ENCODE results near the gene MOCS2.
A peak's percentile ranks its signal among the peaks of the same experiment; 100 is the strongest.
"Not testable (repeated sequence)": the region's sequence is repeated elsewhere in the genome, so short reads cannot be mapped to it uniquely, and the experiment has no call there.

MOCS2 gene

DNA sequence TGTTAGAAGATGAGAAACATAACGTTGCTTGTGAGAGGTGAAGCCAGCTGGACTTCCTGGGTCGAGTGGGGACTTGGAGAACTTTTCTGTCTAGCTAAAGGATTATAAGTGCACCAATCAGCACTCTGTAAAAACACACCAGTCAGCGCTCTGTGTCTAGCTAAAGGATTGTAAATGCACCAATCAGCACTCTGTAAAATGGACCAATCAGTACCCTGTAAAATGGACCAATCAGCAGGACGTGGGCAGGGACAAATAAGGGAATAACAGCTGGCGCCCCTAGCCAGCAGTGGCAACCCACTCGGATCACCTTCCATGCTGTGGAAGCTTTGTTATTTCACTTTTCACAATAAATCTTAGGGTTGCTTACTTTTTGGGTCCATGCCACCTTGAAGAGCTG is 2.8 kb upstream of the MOCS2 start:
- not testable (repeated sequence) for H3K9me3 Mint-ChIP-seq; H3K4me3 Mint-ChIP-seq; H3K27ac Mint-ChIP-seq; DNase-seq (ENCODE audit: low spot score); H3K27me3 Mint-ChIP-seq (ENCODE audit: low read depth); H3K36me3 Mint-ChIP-seq (ENCODE audit: low read depth)
- peaks cover 18% of the 10 kb centered on the region for H3K4me1 Mint-ChIP-seq (ENCODE audit: low read depth)

DNA sequence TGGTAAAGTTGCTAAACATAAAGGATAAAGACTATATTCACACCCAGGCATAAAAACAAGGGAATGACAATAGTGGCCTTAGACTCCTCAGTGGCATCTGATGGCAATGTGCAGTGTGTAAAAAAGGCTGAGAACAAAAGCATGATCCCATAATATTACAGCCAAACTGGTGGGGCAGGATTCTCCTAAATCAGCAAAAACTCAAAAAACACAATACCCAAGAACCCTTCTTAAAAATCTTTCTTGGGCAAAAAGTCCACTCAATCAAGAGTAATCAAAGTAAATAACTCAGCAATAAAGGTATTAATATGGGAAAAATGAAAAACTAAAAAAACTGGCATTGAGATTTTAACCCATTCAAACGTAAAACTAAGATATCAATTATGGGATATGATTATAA is 1.6 kb upstream of the MOCS2 start:
- Mint-ChIP-seq H3K27ac (no peak overlapping the region), H3K4me3 (peak overlapping the region; percentile 90), H3K36me3 (ENCODE audit: low read depth) (peaks cover 12% of the 10 kb centered on the region), H3K4me1 (ENCODE audit: low read depth) (peaks cover 20% of the 10 kb centered on the region), H3K27me3 (ENCODE audit: low read depth) (no peaks in the 10 kb centered on the region), H3K9me3 (no peaks in the 10 kb centered on the region)
- no peak for DNase-seq (ENCODE audit: low spot score)

DNA sequence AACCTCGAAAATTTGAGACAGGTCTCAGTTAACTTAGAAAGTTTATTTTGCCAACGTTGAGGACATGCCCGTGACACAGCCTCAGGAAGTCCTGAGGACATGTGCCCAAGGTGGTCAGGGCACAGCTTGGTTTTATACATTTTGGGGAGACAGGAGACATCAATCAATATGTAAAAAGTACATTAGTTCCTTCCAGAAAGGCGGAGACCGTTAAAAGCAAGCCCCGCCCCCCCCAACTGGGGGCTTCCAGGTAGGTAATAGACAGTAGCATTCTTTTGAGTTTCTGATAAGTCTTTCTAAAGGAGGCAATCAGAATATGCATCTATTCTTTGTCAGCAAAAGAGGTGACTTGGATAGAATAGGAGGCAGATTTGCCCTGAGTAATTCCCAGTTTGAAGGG is 599 bp upstream of the MOCS2 start:
- Mint-ChIP-seq H3K4me3 (peak overlapping the region; percentile 90), H3K27me3 (ENCODE audit: low read depth) (no peaks in the 10 kb centered on the region), H3K36me3 (ENCODE audit: low read depth) (peaks cover 21% of the 10 kb centered on the region), H3K9me3 (no peaks in the 10 kb centered on the region), H3K4me1 (ENCODE audit: low read depth) (peaks cover 29% of the 10 kb centered on the region), H3K27ac (peak overlapping the region; percentile 76)
- DNase-seq (ENCODE audit: low spot score): no peak

DNA sequence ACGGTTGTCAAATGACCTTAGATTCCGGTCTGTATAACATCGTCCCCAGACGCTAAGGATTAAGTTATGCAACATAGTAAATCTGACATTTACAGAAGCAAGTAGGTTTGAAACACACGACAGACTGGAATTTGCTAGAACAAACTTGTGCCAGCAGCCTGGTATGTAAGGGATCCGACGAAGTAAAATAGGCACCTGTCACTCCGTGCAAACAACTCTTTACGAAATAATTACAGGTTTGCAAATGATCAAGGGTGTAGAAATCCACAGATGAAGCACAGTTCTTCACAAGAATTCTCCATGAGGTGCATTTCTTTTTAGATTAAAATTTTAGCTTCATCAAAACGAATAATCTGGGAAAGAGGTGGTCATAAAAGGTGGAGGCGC is 508 bp downstream of the MOCS2 start:
- Mint-ChIP-seq H3K36me3 (ENCODE audit: low read depth) (peaks cover 22% of the 10 kb centered on the region), H3K4me1 (ENCODE audit: low read depth) (peaks cover 30% of the 10 kb centered on the region), H3K27ac (peak overlapping the region; percentile 74), H3K27me3 (ENCODE audit: low read depth) (no peaks in the 10 kb centered on the region), H3K4me3 (peak overlapping the region; percentile 90), H3K9me3 (no peaks in the 10 kb centered on the region)
- no peak for DNase-seq (ENCODE audit: low spot score)

DNA sequence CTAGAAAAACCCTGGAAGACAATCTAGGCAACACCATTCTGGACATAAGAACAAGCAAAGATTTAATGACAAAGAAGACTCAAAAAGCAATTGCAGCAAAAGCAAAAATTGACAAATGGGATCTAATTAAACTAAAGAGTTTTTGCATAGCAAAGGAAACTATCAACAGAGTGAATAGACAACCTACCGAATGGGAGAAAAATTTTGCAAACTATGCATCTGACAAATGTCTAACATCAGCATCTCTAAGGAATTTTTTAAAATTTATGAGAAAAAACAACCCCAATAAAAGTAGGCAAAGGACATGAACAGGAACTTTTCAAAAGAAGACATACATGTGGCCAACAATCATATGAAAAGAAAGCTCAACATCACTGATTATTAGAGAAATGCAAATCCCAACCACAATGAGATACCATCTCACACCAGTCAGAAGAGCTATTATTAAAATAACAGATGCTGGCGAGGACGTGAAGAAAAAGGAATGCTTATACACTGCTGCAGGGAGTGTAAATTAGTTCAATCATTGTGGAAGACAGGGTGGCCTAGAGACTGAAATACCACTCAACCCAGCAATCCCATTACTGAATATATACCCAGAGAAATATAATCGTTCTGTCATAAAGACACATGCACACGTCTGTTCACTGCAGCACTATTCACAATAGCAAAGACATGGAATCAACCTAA is 3.8 kb downstream of the MOCS2 start:
- Mint-ChIP-seq H3K4me3 (no peak overlapping the region), H3K9me3 (no peaks in the 10 kb centered on the region), H3K27ac (no peak overlapping the region), H3K4me1 (ENCODE audit: low read depth) (peaks cover 32% of the 10 kb centered on the region), H3K36me3 (ENCODE audit: low read depth) (peaks cover 43% of the 10 kb centered on the region), H3K27me3 (ENCODE audit: low read depth) (no peaks in the 10 kb centered on the region)
- DNase-seq (ENCODE audit: low spot score): no peak

DNA sequence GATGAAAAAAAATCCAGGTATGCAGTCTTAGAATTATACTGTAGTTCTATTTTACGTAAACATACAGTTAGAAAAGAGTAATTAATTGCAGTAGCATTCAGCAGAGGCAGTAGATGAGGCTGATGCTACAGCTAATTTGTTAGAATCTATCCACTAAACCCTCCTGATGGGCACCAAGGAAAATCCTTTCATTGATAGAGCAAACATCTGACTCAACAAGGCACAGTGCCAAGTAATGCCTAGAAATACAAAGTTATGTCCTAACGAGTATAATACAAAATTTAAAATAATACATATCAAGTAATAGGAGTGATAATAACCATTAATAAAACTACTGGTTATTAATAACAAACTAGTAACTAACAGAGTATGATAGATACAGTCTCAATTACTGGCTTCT is 9.0 kb downstream of the MOCS2 start:
- H3K27ac Mint-ChIP-seq: no peak overlapping the region
- H3K4me3 Mint-ChIP-seq: no peak overlapping the region
- H3K27me3 Mint-ChIP-seq (ENCODE audit: low read depth): no peaks in the 10 kb centered on the region
- peaks cover 12% of the 10 kb centered on the region for H3K4me1 Mint-ChIP-seq (ENCODE audit: low read depth)
- peaks cover 55% of the 10 kb centered on the region for H3K36me3 Mint-ChIP-seq (ENCODE audit: low read depth)
- no peaks in the 10 kb centered on the region for H3K9me3 Mint-ChIP-seq
- DNase-seq (ENCODE audit: low spot score): no peak

DNA sequence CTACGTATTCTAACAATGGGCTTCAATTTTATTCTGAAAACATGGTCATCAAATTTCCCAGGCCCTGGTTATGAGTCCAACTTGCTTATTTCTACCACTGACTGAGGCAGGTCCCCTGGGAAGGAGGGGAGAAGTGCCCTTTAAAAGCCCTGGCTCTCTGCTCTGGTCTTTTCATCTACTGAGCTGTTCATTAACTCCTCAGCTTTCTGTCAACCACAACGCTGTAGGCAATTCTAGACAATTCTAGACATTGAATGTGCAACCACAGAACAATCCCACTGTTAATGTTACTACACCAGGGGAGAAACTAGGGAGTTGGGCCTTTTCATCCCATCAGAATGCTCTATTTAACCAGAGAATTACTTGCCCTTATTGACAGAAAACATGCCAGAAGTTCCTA is 10.0 kb downstream of the MOCS2 start:
- Mint-ChIP-seq H3K4me1 (ENCODE audit: low read depth) (peaks cover 13% of the 10 kb centered on the region), H3K9me3 (no peaks in the 10 kb centered on the region), H3K4me3 (no peak overlapping the region), H3K36me3 (ENCODE audit: low read depth) (peaks cover 49% of the 10 kb centered on the region), H3K27me3 (ENCODE audit: low read depth) (no peaks in the 10 kb centered on the region), H3K27ac (no peak overlapping the region)
- no peak for DNase-seq (ENCODE audit: low spot score)

DNA sequence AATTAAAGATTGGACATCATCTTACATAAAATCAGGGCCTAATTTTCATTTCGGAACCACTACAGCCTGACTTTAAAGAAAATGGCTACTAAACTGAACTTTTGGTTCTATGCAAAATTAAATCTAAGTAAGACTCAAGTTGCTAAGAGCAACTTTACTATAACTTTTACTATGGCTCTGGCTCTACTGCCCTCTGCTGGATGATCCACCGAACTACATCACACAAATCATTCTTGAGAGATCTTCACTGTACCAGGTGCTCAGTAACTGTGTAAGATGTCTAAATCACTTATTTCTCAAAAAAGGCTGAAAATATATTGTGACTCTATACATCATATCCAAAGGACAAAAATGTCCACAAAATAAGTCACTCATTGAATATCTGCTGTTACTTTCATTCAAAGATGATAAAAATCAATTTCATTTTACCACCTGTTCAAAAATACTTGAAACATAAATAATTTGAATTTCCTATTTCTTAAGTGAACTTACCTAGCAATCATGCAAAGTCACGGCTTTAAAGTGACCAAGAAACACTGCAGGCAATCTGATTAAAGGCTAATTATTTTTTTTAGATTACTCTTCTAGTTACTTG is 13.5 kb downstream of the MOCS2 start:
- Mint-ChIP-seq H3K4me1 (ENCODE audit: low read depth) (peaks cover 18% of the 10 kb centered on the region), H3K36me3 (ENCODE audit: low read depth) (peaks cover 39% of the 10 kb centered on the region), H3K27me3 (ENCODE audit: low read depth) (no peaks in the 10 kb centered on the region), H3K9me3 (no peaks in the 10 kb centered on the region), H3K27ac (no peak overlapping the region), H3K4me3 (no peak overlapping the region)
- peak; percentile 55 for DNase-seq (ENCODE audit: low spot score)

DNA sequence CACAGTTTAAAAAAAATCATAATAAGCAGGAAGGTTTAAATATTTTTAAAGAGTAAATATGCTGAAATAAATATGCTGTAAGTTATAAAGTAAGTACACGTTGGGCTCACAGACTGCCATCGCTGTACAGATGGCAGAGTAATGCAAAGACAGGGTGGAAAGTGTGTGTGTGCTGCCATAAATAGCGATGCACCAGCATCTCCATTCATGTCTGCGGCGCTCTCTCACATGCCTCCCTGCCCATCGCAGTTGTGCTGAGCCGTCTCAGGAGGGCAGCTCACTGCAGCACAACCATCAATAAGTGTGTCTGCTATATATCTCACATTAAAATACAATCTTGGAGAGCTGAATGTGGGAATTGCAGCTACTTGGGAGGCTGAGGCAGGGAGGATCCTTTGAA is 14.3 kb downstream of the MOCS2 start:
- Mint-ChIP-seq H3K4me1 (ENCODE audit: low read depth) (peaks cover 24% of the 10 kb centered on the region), H3K9me3 (no peaks in the 10 kb centered on the region), H3K4me3 (no peak overlapping the region), H3K36me3 (ENCODE audit: low read depth) (peaks cover 44% of the 10 kb centered on the region), H3K27ac (no peak overlapping the region), H3K27me3 (ENCODE audit: low read depth) (peaks cover 3% of the 10 kb centered on the region)
- DNase-seq (ENCODE audit: low spot score): no peak

DNA sequence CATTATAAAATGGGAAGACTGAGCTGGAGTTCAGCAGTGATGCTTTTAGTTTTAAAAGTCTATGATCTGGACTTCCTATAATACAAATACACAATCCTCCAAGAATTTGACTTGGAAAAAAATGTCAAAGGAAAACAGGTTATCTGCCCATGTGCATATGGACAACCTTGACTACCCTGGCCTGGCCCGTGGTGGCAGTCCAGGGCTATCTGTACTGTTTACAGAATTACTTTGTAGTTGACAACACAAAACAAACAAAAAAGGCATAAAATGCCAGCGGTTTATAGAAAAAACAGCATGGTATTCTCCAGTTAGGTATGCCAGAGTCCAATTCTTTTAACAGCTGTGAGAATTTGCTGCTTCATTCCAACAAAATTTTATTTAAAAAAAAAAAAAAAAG is 17.3 kb downstream of the MOCS2 start:
- Mint-ChIP-seq H3K27me3 (ENCODE audit: low read depth) (peaks cover 6% of the 10 kb centered on the region), H3K4me1 (ENCODE audit: low read depth) (peaks cover 43% of the 10 kb centered on the region), H3K9me3 (no peaks in the 10 kb centered on the region), H3K36me3 (ENCODE audit: low read depth) (peaks cover 34% of the 10 kb centered on the region), H3K4me3 (no peak overlapping the region), H3K27ac (no peak overlapping the region)
- DNase-seq (ENCODE audit: low spot score): no peak

DNA sequence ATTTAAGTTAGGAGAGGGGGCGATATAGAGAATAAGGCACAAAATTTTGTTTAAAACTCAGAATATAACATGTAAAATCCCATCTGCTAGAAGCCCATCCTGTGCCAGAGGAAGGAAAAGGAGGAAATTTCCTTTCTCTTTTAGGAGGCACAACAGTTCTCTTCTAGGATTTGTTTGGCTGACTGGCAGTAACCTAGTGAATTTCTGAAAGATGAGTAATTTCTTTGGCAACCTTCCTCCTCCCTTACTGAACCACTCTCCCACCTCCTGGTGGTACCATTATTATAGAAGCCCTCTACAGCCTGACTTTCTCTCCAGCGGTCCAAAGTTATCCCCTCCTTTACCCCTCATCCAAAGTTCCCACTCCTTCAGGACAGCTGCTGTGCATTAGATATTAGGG is 18.3 kb downstream of the MOCS2 start:
- DNase-seq (ENCODE audit: low spot score): no peak
- Mint-ChIP-seq H3K4me1 (ENCODE audit: low read depth) (peaks cover 50% of the 10 kb centered on the region), H3K27ac (no peak overlapping the region), H3K27me3 (ENCODE audit: low read depth) (peaks cover 6% of the 10 kb centered on the region), H3K36me3 (ENCODE audit: low read depth) (peaks cover 38% of the 10 kb centered on the region), H3K4me3 (no peak overlapping the region), H3K9me3 (no peaks in the 10 kb centered on the region)

DNA sequence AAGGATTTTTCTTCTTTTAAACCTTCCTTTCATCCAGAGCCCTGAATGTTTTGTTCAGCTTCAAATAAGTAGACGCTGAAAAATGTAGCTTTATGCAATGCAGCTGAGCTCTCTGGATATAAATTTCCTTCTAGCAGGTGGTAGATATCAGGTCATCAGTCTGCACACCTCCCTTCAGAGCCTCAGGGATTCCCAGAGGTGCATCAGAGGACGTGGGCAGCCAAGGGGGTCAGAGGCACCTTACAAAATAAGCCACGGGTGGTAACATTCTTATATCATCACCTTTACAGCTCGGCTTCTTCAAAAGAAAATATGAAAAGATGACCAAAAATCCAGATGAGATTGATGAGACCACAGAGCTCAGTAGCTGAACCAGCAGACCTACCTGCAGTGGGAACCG is 19.3 kb downstream of the MOCS2 start:
- peaks cover 52% of the 10 kb centered on the region for H3K4me1 Mint-ChIP-seq (ENCODE audit: low read depth)
- peak overlapping the region; percentile 72 for H3K4me3 Mint-ChIP-seq
- peaks cover 6% of the 10 kb centered on the region for H3K27me3 Mint-ChIP-seq (ENCODE audit: low read depth)
- H3K9me3 Mint-ChIP-seq: no peaks in the 10 kb centered on the region
- no peak for DNase-seq (ENCODE audit: low spot score)
- H3K36me3 Mint-ChIP-seq (ENCODE audit: low read depth): peaks cover 39% of the 10 kb centered on the region
- peak overlapping the region; percentile 41 for H3K27ac Mint-ChIP-seq

DNA sequence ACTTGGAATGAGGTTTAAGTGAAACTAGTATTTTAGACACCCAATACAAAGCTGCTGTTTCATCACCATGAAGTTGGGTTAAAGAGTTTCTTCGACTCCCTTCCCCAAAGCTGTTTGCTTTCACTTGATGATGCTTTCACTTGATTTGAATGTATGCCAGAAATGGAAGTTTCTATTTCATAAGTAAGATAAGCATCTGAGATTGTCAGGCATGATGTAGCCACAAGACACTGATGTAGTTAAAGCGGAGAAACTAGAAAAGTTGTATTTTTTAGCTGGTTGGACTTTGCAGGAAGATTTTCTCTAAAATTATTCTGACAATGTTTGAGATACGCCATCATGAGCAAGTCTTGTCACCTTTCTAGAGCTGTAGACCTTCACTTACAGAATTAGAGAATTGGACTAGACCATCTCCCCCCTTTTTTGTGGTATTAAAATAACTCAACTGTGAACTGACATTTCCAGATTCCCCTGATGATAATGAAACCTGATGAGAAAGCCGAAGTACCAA is 20.0 kb downstream of the MOCS2 start:
- H3K36me3 Mint-ChIP-seq (ENCODE audit: low read depth): peaks cover 39% of the 10 kb centered on the region
- H3K4me1 Mint-ChIP-seq (ENCODE audit: low read depth): peaks cover 54% of the 10 kb centered on the region
- H3K4me3 Mint-ChIP-seq: peak overlapping the region; percentile 72
- peak overlapping the region; percentile 90 for H3K27ac Mint-ChIP-seq
- peaks cover 6% of the 10 kb centered on the region for H3K27me3 Mint-ChIP-seq (ENCODE audit: low read depth)
- peak; percentile 27 for DNase-seq (ENCODE audit: low spot score)
- no peaks in the 10 kb centered on the region for H3K9me3 Mint-ChIP-seq

DNA sequence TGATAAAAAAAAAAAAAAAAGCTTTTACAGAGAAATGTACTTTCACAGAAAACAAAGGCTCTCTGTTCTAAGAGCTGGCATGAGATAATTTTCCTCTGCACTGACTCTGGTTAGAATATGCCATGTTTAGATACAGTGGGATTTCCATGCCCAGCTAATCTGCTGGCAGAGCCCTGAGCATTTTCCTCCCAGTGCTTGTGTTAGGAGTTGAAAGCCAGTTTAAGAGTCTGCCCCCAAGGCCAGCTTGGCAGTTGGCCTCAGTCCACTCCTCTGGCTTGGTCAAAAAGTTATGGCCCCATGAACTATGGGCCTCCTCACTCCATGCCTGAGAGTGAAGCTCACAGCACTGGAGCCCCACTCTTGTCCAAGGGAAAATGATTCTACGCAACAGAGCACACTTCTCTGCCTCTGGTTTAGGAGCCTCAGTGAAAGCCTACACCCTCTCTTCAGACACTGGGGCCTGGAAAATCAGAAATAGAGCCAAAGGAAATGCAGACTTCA is 21.9 kb downstream of the MOCS2 start:
- Mint-ChIP-seq H3K9me3 (peaks cover 4% of the 10 kb centered on the region), H3K36me3 (ENCODE audit: low read depth) (peaks cover 47% of the 10 kb centered on the region), H3K4me3 (peak overlapping the region; percentile 17), H3K4me1 (ENCODE audit: low read depth) (peaks cover 71% of the 10 kb centered on the region), H3K27me3 (ENCODE audit: low read depth) (peaks cover 11% of the 10 kb centered on the region), H3K27ac (no peak overlapping the region)
- DNase-seq (ENCODE audit: low spot score): no peak
